GM19239 (cell line): Measurements from ENCODE around the gene GABRB3.

Experiments used
- DNase-seq: peaks from one replicate; pipeline ENCODE4 v3.0.0; 2011; ENCODE audit warnings: low spot score; ENCODE audit not compliant: insufficient read length
- FAIRE-seq: peaks from 2 replicates; lab custom pipeline; 2011; peaks lifted over from hg19 to GRCh38; lab: Jason Lieb, UNC

Gene GABRB3

GRCh38 chr15:26639966-26640365 is 132.9 kb downstream of the GABRB3 start:
- DNase-seq (no peak), FAIRE-seq (no peak)

GRCh38 chr15:26635614-26636013 is 137.3 kb downstream of the GABRB3 start:
- no peak for DNase-seq
- FAIRE-seq, result no peak

- DNase-seq (no peak), FAIRE-seq (no peak)
These were observed 137.8 kb downstream of the GABRB3 start for GRCh38 chr15:26635105-26635504.

DNA sequence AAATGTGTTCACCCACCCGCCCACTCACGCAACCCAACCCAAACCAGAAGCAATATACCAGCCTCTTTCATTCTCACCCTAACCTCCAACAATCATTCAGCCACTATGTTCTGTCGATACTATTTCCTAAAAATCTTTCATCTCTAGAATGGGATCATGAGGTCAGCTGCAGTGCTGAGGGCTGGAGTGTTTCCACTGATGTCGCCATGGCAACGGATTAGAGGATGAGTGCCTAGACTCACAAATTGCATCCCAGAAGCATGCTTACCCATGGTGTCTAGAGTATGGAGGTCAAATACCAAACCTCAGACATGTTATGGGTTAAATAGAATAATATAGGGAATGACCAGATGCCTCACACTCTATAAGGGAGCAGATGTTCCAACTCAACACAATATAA is 138.5 kb downstream of the GABRB3 start:
- no peak for DNase-seq

DNA sequence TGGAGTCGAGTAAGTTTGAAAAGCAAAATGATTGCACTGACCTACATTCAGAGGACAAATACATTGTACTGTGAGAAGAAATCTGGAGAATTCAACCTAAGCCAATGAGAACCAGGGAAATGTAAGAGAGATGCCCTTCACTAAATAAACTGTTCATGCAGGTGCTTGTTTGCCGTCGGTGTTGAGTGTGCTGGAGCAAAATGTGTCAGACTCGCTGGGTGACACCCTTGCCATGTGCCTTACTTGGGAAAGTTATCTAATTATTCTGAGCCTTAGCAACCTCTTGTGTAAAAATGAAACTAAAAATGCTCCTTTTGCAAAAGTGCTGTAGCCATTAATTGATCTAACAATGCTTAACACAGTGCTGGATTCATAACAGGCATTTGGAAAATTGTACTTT is 140.4 kb downstream of the GABRB3 start:
- DNase-seq, result no peak
- FAIRE-seq, result no peak

More for the DNA sequence above, 138.5 kb downstream of the GABRB3 start:
- FAIRE-seq, result no peak

DNA sequence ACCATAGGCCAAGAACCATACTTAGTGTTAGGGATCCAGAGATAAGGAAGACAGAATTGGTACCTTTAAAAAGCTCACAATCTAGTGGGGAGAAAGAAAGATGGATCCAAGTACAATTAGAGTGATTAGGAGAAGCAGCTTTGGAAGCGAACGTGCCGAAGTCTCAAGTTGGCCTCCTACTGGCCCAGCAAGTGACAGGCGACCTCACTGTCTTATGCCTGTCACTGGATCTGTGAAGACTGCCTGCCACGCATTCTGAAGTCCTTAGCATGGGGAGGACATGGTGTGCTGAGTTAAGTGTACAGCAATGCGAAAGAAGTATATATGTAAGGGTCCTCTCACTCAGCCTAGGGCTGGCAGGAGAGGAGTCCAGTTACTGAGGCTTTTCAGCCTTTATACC is 141.0 kb downstream of the GABRB3 start:
- DNase-seq (no peak), FAIRE-seq (no peak)

GRCh38 chr15:26630857-26631256 is 142.0 kb downstream of the GABRB3 start:
- DNase-seq (no peak), FAIRE-seq (no peak)

GRCh38 chr15:26628879-26629529 is 143.9 kb downstream of the GABRB3 start:
- FAIRE-seq, result no peak
- no peak for DNase-seq

DNA sequence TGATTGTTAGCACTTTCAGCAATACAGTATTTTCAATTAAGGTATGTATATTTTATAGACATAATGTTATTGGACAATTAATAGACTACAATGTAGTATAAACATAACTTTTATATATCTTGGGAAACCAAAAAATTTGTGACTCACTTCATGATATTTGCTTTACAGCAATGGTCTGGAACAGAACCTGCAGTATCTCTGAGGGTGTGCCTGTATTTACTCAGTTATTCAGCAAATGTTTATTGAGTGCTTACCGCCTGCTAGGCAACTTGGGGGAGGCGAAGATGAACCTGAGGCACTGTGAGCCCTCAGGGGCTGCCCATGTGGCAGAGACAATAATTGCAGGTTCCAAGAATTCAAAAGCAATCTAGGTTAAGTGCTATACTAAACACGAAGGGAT is 144.8 kb downstream of the GABRB3 start:
- DNase-seq (no peak), FAIRE-seq (no peak)

GRCh38 chr15:26624128-26624527 is 148.7 kb downstream of the GABRB3 start:
- FAIRE-seq (no peak), DNase-seq (no peak)

- DNase-seq (no peak), FAIRE-seq (no peak)
These were observed 149.8 kb downstream of the GABRB3 start for GRCh38 chr15:26623071-26623470.

DNA sequence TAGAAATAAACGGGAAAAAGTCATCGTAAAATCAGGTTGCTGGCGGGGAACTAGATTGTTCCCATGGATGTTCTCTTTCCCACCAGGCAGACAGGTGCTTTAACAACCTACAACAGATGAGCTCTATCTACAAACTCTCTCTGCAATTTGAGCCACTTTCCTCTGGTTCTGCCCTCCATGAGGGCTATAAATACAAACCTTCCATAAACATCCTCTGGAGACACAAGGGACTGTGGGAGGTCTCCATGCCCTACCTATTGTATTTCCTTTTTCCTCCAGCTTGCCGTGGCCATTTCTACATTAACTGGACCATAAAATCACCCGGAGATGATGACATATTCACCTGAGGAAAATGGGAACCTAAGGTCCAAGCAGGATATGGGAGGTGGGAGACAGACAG is 151.1 kb downstream of the GABRB3 start:
- DNase-seq, result no peak
- FAIRE-seq, result no peak

DNA sequence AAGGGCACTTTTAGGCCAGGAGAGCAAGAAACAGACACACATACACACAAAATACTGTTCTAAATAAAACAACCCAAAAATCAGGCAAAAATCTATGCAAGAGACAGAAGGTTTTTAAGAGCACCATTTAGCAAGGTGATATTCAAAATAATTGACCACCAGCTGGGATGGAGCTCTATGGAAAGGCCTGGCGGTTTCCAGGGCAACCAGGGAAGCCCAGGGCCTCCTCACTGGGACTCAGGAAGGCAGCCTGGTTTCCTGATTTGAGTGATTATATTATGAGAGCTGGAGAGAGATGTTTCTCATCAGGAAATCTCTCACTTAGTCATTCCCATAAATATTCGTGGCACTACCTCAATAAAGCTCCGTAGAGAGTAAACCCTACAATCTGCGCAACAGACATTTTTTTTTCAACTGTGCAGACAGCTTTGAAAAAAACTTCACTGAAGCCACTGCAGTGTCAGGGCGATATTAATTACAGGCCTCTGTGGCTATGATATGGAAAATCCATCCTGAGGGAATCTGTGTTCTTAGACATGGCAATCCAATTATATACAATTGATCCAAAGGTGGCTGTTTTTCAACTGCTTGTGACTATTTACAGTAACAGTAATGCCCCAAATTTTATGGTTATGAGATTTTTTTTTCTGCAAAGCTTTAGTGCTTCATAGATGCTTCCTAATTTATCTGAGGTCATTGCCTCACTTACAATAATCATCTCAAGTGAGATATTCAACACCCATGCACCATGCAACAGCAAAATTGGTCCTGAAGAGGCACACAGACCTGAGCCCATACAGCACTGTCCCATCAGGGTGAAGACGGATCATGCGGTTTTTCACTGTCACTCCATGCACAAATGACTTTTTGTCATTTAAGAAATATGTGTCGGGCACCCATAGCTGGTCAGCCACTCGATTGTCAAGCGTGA is 152.1 kb downstream of the GABRB3 start:
- DNase-seq (no peak), FAIRE-seq (no peak)

DNA sequence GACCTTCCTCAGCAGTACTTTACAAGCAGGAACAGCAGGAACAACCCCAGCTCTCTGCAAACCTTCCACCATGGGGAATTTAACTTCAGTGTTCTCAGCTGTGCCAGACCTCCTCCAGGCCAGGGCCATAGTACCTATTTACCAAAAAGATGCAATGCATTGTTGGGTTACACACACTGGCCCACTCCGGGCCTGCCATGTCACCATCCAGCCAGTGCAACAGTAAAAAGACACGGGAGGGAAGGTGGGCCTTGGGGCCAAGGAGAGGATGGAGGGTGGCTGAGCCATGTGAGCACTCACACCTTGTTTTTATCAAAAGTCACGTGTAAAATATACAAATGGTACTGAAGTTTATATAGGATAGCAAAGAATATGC is 157.0 kb downstream of the GABRB3 start:
- DNase-seq (no peak), FAIRE-seq (no peak)

- DNase-seq (no peak), FAIRE-seq (no peak)
These were observed 157.5 kb downstream of the GABRB3 start for GRCh38 chr15:26615188-26615926.

DNA sequence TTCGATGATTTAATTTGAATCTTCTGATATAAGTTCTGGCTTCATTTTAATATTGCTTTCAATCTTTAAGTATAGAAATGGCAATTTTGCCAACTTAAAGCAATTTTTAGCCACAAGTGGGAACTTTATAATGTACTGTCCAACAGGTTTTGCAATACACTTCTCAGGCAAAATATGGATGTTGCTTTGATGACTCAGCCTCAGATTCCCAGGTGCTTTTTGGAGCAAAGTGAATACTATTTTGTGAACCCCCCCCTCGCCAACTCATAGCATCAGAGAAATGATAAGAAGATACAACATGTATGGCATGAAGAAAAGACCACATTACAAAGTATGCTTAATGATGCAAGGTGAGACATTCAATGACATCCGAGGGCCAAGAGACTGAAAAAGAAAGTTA is 158.1 kb downstream of the GABRB3 start:
- DNase-seq (no peak), FAIRE-seq (no peak)

- no peak for DNase-seq
- no peak for FAIRE-seq
These were observed 174.2 kb downstream of the GABRB3 start for GRCh38 chr15:26598704-26599103.

- no peak for DNase-seq
- no peak for FAIRE-seq
These were observed 177.3 kb downstream of the GABRB3 start for GRCh38 chr15:26595611-26596010.

DNA sequence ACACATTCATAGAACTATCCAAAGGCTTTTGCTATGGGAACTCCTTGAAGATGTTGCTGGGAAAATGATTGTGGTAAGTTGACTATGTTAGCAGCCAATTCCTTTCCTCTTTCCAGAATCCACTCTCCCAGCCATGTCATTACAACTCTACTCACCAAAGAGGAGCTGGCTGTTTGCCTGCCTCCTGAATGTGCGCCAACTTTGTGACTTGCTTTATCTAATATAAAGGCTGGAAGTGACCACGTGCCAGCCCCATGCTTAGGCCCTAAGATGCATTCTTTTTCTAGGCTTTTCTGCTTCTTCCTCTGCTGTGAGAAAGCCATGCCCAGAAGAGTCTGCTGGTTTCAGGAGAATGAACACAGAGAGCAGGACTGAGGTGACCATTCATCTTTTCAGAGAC is 182.2 kb downstream of the GABRB3 start:
- DNase-seq (no peak), FAIRE-seq (no peak)

- DNase-seq, result no peak
- FAIRE-seq, result no peak
These were observed 190.0 kb downstream of the GABRB3 start for GRCh38 chr15:26582840-26583239.

GRCh38 chr15:26580943-26581342 is 191.9 kb downstream of the GABRB3 start:
- FAIRE-seq, result no peak
- DNase-seq, result no peak
